HepG2 (cell line): ENCODE results near the gene TAB3. TPM values are rescaled to one million over a fixed set of nuclear protein-coding genes. Genes with fewer than 3 reads are reported as not detected.

Source experiments
- GATA4 ChIP-seq: sonication (generic); IDR thresholded peaks from 2 replicates; pipeline ENCODE4 v1.6.1; 2016; ENCODE audit warnings: antibody characterized with exemption, low read depth, borderline replicate concordance
- HOXA9 ChIP-seq: sonication (generic); formaldehyde crosslinking; IDR thresholded peaks from 2 replicates; pipeline ENCODE4 v1.8.1; 2022; ENCODE audit warnings: missing genetic modification reagents, mild to moderate bottlenecking, moderate library complexity, borderline replicate concordance
- LRRFIP1 ChIP-seq: sonication (generic); formaldehyde crosslinking; conservative IDR thresholded peaks from 2 replicates; pipeline ENCODE4 v1.4.0; 2020; ENCODE audit warnings: missing genetic modification reagents
- MAFK ChIP-seq, 2 experiments: IDR thresholded peaks in 1 of 2; conservative IDR thresholded peaks in 1 of 2; 2 replicates each; pipeline ENCODE4 v1.6.1; 2011; ENCODE audit warnings: improper control_type of control experiment in 2 of 2, low read length in 2 of 2
- MAX ChIP-seq: IDR thresholded peaks from 2 replicates; pipeline ENCODE4 v1.6.1; 2012; ENCODE audit warnings: inconsistent platforms
- POGK ChIP-seq: sonication (generic); formaldehyde crosslinking; conservative IDR thresholded peaks from 2 replicates; pipeline ENCODE4 v1.8.0; 2022; ENCODE audit warnings: mild to moderate bottlenecking, moderate library complexity, missing genetic modification reagents
- SMARCC2 ChIP-seq: fragments of 450-650 bp; IDR thresholded peaks from 2 replicates; pipeline ENCODE4 v1.6.1; 2017; ENCODE audit warnings: antibody characterized with exemption, mild to moderate bottlenecking
- TRIM24 ChIP-seq: sonication (generic); formaldehyde crosslinking; IDR thresholded peaks from 2 replicates; pipeline ENCODE4 v1.8.0; 2022; ENCODE audit warnings: mild to moderate bottlenecking, missing genetic modification reagents
- ZNF276 ChIP-seq: sonication (generic); formaldehyde crosslinking; IDR thresholded peaks from 2 replicates; pipeline ENCODE4 v1.4.0; 2020; ENCODE audit warnings: mild to moderate bottlenecking, low read depth, missing genetic modification reagents
- ZNF281 ChIP-seq: sonication (generic); formaldehyde crosslinking; IDR thresholded peaks from 2 replicates; pipeline ENCODE4 v1.4.0; 2020; ENCODE audit warnings: missing genetic modification reagents, borderline replicate concordance
- ZNF704 ChIP-seq: sonication (generic); formaldehyde crosslinking; IDR thresholded peaks from 2 replicates; pipeline ENCODE4 v1.8.1; 2023; ENCODE audit warnings: mild to moderate bottlenecking, inconsistent platforms, moderate library complexity, missing genetic modification reagents, borderline replicate concordance
- ZUFSP ChIP-seq: sonication (generic); formaldehyde crosslinking; IDR thresholded peaks from 2 replicates; pipeline ENCODE4 v1.9.0; 2021; ENCODE audit warnings: missing genetic modification reagents, mild to moderate bottlenecking, borderline replicate concordance
- polyA plus RNA-seq, 8 experiments: library from polyadenylated mRNA; depleted of rRNA in 3 of 8; stranded (reverse) in 7 of 8; unstranded in 1 of 8; fragments of >200 nt; fragmentation: Illumina TruSeq in 4 of 8; extraction: Trizol in 4 of 8; gene quantifications; 2 replicates each; pipeline versions ENCODE4 v1.2.1 to v1.2.3, GENCODE V29; 2011 to 2016; ENCODE audit warnings: low read depth in 4 of 8, missing spikeins in 1 of 8, mixed read lengths in 1 of 8; ENCODE audit not compliant: insufficient read depth in 1 of 8
- total RNA-seq, 5 experiments: library from RNA; depleted of rRNA; stranded (reverse); fragments of >200 nt; fragmentation: Illumina TruSeq; extraction: Trizol; gene quantifications; 2 replicates each; pipeline ENCODE4 v1.2.3, GENCODE V29; 2016; ENCODE audit warnings: low read depth in 1 of 5
- TF ChIP-seq, protein P1 (sequence below): sonication (generic); formaldehyde crosslinking; IDR thresholded peaks from 2 replicates; pipeline ENCODE4 v1.4.0; 2020; ENCODE audit warnings: missing genetic modification reagents

The TAB3 gene
- total and polyA plus RNA-seq, 2 of the 13 experiments (the other 11 are each of a cell fraction or from before 2014, with no cell fraction given): 27.2 to 59.8 TPM

DNA sequence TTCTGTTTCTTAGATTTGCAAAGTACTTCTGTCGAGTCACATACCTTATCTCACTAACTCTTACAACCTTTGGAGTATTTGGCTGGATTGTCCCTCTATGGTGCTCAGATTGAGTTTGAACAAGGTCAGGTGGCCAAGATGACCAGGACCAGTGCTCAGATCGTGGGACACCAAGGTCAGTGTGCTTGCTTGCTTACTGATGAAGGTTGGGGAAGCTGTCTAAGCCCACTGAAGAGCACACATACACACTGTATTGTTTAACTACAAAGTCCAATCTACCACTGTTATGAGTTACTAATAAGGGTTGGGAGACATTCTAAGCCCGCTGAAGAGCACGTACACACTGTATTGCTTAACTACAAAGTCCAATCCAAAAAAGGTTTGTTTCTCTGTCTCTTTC, 53.7 kb downstream of the TAB3 start (continued):
- TF ChIP-seq, protein P1, sequence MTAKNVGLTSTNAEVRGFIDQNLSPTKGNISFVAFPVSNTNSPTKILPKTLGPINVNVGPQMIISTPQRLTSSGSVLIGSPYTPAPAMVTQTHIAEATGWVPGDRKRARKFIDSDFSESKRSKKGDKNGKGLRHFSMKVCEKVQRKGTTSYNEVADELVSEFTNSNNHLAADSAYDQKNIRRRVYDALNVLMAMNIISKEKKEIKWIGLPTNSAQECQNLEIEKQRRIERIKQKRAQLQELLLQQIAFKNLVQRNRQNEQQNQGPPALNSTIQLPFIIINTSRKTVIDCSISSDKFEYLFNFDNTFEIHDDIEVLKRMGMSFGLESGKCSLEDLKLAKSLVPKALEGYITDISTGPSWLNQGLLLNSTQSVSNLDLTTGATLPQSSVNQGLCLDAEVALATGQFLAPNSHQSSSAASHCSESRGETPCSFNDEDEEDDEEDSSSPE (CRISPR knock-in tag): no peak
- TF ChIP-seq HOXA9 (CRISPR knock-in tag): no peak
- no peak for TF ChIP-seq POGK
- no peak for TF ChIP-seq LRRFIP1 (CRISPR knock-in tag)
- TF ChIP-seq ZNF276 (CRISPR knock-in tag): no peak
- TF ChIP-seq ZNF704 (CRISPR knock-in tag): no peak
- no peak for TF ChIP-seq ZNF281 (CRISPR knock-in tag)
- TF ChIP-seq GATA4: no peak
- no peak for TF ChIP-seq TRIM24 (CRISPR knock-in tag)
- TF ChIP-seq MAX: peak; percentile 33; the same call in 1 of the 2 replicates
- TF ChIP-seq MAFK (conservative IDR thresholded peaks at IDR 0.05 in 1 of 2, IDR thresholded peaks at IDR 0.05 in 1 of 2; ENCODE audit: low read length in 2 of 2): no peak
- no peak for TF ChIP-seq SMARCC2
- TF ChIP-seq ZUFSP (CRISPR knock-in tag): no peak
